Measurements from ENCODE around the gene GRM8. TPM values are rescaled to one million over a fixed set of nuclear protein-coding genes. Genes with fewer than 3 reads are reported as not detected.

GRM8 gene
- total and polyA plus RNA-seq, 10 of the 15 experiments (the other 5 are each of a cell fraction or from before 2014, with no cell fraction given): 0.33 to 7.1 (median 0.45) TPM; not detected in 2

DNA sequence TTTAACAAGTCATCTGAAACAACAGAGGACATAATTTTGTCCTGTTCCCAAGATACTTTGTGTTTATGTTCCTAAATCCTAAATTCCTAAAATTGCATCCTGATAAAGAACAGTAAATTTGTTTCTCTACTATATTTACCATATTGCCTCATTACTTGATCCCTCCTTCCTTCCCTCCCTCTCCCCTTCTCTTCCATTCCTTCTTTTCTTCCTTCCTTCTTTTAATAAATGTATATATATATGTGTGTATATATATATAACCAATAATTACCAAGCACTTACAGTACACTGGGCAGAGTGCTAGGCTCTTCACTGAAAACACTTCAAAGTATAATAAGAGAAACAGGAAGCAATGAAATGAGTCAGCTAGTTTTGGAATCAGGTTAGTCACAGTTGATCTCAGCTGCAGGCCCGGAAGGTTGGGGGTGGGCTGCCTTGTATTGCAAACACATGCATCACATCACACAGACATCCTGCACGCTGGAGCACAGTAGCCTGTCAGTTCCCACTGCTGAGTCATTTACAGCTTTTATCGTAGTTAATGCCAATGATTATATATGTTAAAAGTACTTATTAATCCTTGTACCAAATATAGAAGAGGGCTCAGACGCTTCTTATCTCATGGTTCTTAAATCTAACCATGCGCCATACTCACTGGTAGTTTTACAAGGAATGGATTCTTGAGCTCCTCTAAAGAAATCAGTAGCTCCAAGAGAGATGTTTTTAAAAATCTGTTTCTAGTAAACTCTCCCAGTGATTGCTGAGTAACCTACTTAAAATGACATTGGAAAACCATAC lies 551.7 kb downstream of the GRM8 start (continued):
- peak; percentile 84 for TF ChIP-seq SP1 (IDR thresholded peaks at IDR 0.05; ENCODE audit: low read depth, low read length)
- TF ChIP-seq, protein P1, sequence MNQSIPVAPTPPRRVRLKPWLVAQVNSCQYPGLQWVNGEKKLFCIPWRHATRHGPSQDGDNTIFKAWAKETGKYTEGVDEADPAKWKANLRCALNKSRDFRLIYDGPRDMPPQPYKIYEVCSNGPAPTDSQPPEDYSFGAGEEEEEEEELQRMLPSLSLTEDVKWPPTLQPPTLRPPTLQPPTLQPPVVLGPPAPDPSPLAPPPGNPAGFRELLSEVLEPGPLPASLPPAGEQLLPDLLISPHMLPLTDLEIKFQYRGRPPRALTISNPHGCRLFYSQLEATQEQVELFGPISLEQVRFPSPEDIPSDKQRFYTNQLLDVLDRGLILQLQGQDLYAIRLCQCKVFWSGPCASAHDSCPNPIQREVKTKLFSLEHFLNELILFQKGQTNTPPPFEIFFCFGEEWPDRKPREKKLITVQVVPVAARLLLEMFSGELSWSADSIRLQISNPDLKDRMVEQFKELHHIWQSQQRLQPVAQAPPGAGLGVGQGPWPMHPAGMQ (IDR thresholded peaks at IDR 0.05; ENCODE audit: borderline replicate concordance): no peak
- TF ChIP-seq CBX3 (IDR thresholded peaks at IDR 0.05; ENCODE audit: borderline replicate concordance, low read depth): no peak
- TF ChIP-seq POLR2AphosphoS2 (IDR thresholded peaks at IDR 0.05; ENCODE audit: low read depth, low read length): no peak
- TF ChIP-seq, protein P2, sequence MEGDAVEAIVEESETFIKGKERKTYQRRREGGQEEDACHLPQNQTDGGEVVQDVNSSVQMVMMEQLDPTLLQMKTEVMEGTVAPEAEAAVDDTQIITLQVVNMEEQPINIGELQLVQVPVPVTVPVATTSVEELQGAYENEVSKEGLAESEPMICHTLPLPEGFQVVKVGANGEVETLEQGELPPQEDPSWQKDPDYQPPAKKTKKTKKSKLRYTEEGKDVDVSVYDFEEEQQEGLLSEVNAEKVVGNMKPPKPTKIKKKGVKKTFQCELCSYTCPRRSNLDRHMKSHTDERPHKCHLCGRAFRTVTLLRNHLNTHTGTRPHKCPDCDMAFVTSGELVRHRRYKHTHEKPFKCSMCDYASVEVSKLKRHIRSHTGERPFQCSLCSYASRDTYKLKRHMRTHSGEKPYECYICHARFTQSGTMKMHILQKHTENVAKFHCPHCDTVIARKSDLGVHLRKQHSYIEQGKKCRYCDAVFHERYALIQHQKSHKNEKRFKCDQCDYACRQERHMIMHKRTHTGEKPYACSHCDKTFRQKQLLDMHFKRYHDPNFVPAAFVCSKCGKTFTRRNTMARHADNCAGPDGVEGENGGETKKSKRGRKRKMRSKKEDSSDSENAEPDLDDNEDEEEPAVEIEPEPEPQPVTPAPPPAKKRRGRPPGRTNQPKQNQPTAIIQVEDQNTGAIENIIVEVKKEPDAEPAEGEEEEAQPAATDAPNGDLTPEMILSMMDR (IDR thresholded peaks at IDR 0.05 in 2 of 3, conservative IDR thresholded peaks at IDR 0.05 in 1 of 3; ENCODE audit: control insufficient read depth in 2 of 3, extremely low read depth in 1 of 3, insufficient read depth in 1 of 3, low read depth in 3 of 3, low read length in 3 of 3): no peak
- TF ChIP-seq IKZF2 (IDR thresholded peaks at IDR 0.05): peak; percentile 97 to 98
- peak; percentile 63; the same call in 1 of the 2 replicates for TF ChIP-seq SIN3A (IDR thresholded peaks at IDR 0.05; ENCODE audit: low read depth, low read length)
- TF ChIP-seq SMC3 (IDR thresholded peaks at IDR 0.05; ENCODE audit: borderline replicate concordance, low read length): no peak; the same call in 1 of the 2 replicates
- TF ChIP-seq JUNB (IDR thresholded peaks at IDR 0.05): peak; percentile 98
- no peak for TF ChIP-seq KAT2A (conservative IDR thresholded peaks at IDR 0.05; ENCODE audit: control insufficient read depth, low read depth, low read length)
- TF ChIP-seq DPF2 (IDR thresholded peaks at IDR 0.05): peak; percentile 96
- peak; percentile 80 for TF ChIP-seq MEF2B (IDR thresholded peaks at IDR 0.05; ENCODE audit: partially characterized antibody, poor library complexity, severe bottlenecking)
- no peak for TF ChIP-seq HDAC2 (IDR thresholded peaks at IDR 0.05)
- TF ChIP-seq, protein P3, sequence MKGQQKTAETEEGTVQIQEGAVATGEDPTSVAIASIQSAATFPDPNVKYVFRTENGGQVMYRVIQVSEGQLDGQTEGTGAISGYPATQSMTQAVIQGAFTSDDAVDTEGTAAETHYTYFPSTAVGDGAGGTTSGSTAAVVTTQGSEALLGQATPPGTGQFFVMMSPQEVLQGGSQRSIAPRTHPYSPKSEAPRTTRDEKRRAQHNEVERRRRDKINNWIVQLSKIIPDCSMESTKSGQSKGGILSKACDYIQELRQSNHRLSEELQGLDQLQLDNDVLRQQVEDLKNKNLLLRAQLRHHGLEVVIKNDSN (IDR thresholded peaks at IDR 0.05; ENCODE audit: borderline replicate concordance, extremely low read length, insufficient read depth, low read depth, low read length): no peak
- TF ChIP-seq, protein P4, sequence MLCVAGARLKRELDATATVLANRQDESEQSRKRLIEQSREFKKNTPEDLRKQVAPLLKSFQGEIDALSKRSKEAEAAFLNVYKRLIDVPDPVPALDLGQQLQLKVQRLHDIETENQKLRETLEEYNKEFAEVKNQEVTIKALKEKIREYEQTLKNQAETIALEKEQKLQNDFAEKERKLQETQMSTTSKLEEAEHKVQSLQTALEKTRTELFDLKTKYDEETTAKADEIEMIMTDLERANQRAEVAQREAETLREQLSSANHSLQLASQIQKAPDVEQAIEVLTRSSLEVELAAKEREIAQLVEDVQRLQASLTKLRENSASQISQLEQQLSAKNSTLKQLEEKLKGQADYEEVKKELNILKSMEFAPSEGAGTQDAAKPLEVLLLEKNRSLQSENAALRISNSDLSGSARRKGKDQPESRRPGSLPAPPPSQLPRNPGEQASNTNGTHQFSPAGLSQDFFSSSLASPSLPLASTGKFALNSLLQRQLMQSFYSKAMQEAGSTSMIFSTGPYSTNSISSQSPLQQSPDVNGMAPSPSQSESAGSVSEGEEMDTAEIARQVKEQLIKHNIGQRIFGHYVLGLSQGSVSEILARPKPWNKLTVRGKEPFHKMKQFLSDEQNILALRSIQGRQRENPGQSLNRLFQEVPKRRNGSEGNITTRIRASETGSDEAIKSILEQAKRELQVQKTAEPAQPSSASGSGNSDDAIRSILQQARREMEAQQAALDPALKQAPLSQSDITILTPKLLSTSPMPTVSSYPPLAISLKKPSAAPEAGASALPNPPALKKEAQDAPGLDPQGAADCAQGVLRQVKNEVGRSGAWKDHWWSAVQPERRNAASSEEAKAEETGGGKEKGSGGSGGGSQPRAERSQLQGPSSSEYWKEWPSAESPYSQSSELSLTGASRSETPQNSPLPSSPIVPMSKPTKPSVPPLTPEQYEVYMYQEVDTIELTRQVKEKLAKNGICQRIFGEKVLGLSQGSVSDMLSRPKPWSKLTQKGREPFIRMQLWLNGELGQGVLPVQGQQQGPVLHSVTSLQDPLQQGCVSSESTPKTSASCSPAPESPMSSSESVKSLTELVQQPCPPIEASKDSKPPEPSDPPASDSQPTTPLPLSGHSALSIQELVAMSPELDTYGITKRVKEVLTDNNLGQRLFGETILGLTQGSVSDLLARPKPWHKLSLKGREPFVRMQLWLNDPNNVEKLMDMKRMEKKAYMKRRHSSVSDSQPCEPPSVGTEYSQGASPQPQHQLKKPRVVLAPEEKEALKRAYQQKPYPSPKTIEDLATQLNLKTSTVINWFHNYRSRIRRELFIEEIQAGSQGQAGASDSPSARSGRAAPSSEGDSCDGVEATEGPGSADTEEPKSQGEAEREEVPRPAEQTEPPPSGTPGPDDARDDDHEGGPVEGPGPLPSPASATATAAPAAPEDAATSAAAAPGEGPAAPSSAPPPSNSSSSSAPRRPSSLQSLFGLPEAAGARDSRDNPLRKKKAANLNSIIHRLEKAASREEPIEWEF (IDR thresholded peaks at IDR 0.05; ENCODE audit: insufficient replicate concordance, low read depth, low read length): peak; percentile 82
- TF ChIP-seq MEF2A (IDR thresholded peaks at IDR 0.05; ENCODE audit: insufficient read depth, low read depth, low read length): peak; percentile 96
- TF ChIP-seq, protein P5, sequence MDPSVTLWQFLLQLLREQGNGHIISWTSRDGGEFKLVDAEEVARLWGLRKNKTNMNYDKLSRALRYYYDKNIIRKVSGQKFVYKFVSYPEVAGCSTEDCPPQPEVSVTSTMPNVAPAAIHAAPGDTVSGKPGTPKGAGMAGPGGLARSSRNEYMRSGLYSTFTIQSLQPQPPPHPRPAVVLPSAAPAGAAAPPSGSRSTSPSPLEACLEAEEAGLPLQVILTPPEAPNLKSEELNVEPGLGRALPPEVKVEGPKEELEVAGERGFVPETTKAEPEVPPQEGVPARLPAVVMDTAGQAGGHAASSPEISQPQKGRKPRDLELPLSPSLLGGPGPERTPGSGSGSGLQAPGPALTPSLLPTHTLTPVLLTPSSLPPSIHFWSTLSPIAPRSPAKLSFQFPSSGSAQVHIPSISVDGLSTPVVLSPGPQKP (IDR thresholded peaks at IDR 0.05; ENCODE audit: low read depth, low read length): peak; percentile 74; the same call in 1 of the 2 replicates
- peak; percentile 50 to 95; a peak in 2 of 4 replicates for TF ChIP-seq CEBPB (IDR thresholded peaks at IDR 0.05; ENCODE audit: borderline replicate concordance in 1 of 2, low read depth in 2 of 2, low read length in 2 of 2)
- peak; percentile 77 for TF ChIP-seq POLR2A (IDR thresholded peaks at IDR 0.05; ENCODE audit: low read depth, low read length)

All from GM12878 (cell line).